Sigmoid colon (tissue), 7 donors: Measurements from ENCODE around the gene PGAM2. TPM values are rescaled to one million over a fixed set of nuclear protein-coding genes. Genes with fewer than 3 reads are reported as not detected.

Experiments used
- DNase-seq: peaks from one replicate; pipeline ENCODE4 v3.0.0-alpha.2; 2019
- H3K27ac ChIP-seq, 4 donors: fragments of 200-600 bp; sonication (generic); one replicate each; pipeline ENCODE4 v1.5.1; 2016 to 2019; ENCODE audit warnings: mild to moderate bottlenecking in 1 of 4
- H3K27me3 ChIP-seq, 3 donors: fragments of 200-600 bp; sonication (generic); one replicate each; pipeline ENCODE4 v1.5.1; 2019; ENCODE audit warnings: mild to moderate bottlenecking in 1 of 3
- H3K36me3 ChIP-seq, 4 donors: fragments of 200-600 bp; sonication (generic); one replicate each; pipeline ENCODE4 v1.5.1; 2016 to 2019
- H3K4me1 ChIP-seq, 4 donors: fragments of 200-600 bp; sonication (generic); one replicate each; pipeline ENCODE4 v1.5.1; 2017 to 2019
- H3K4me3 ChIP-seq, 4 donors: fragments of 200-600 bp; sonication (generic); one replicate each; pipeline ENCODE4 v1.5.1; 2017 to 2019; ENCODE audit warnings: mild to moderate bottlenecking in 2 of 4, moderate library complexity in 1 of 4
- H3K9me3 ChIP-seq, 4 donors: fragments of 200-600 bp in 3 of 4; sonication (generic) in 3 of 4; one replicate each; pipeline versions ENCODE4 v1.5.1 to v1.6.1; 2013 to 2019
- CTCF ChIP-seq, 4 experiments: fragments of 450-650 bp in 3 of 4; fragments of 200-600 bp in 1 of 4; IDR thresholded peaks; one replicate each; pipeline ENCODE4 v1.5.1; 2016 to 2019; ENCODE audit warnings: antibody characterized with exemption in 4 of 4, mild to moderate bottlenecking in 3 of 4, moderate library complexity in 2 of 4
- EP300 ChIP-seq, 4 donors: sonication (generic); formaldehyde crosslinking; IDR thresholded peaks; one replicate each; pipeline ENCODE4 v1.6.1; 2017; ENCODE audit warnings: antibody characterized with exemption in 4 of 4
- POLR2A ChIP-seq, 2 donors: fragments of 450-650 bp; IDR thresholded peaks; one replicate each; pipeline ENCODE4 v1.6.1; 2016; ENCODE audit warnings: antibody characterized with exemption in 2 of 2, mild to moderate bottlenecking in 2 of 2, moderate library complexity in 2 of 2
- POLR2AphosphoS5 ChIP-seq, 4 donors: sonication (generic); formaldehyde crosslinking; IDR thresholded peaks; one replicate each; pipeline ENCODE4 v1.6.1; 2017; ENCODE audit warnings: antibody characterized with exemption in 4 of 4
- WGBS, 2 donors: extraction: QIAGEN DNeasy Blood & Tissue Kit; methylation state at CpG; one replicate each; pipeline ENCODE4 v1.1.7; 2013; 5-methylcytosine and 5-hydroxymethylcytosine counted together
- intact Hi-C: fragments of 100-400 bp; cut with DNase I; formaldehyde crosslinking; loops from one replicate; pipeline ENCODE4 v1.15.1; 2023
- polyA plus RNA-seq, 3 donors: library from polyadenylated mRNA; stranded (reverse); fragments of 200-250 nt; gene quantifications; one replicate each; pipeline ENCODE4 v1.2.3, GENCODE V29; 2013
- total RNA-seq, 4 donors: library from RNA; depleted of rRNA; stranded (reverse); fragments of >200 nt; gene quantifications; one replicate each; pipeline ENCODE4 v1.1.0, GENCODE V29; 2016
- donor health status: healthy with polysubstance abuse.
- donor health status: Bipolar disorder and iron deficiency.
- donor health status: healthy.

Gene PGAM2
- total and polyA plus RNA-seq, 7 donors = 0.71 to 3.0 (median 1.3) TPM; not detected in 1

- TF ChIP-seq EP300 (IDR thresholded peaks at IDR 0.05) (no peak), POLR2AphosphoS5 (IDR thresholded peaks at IDR 0.05) (no peak), POLR2A (IDR thresholded peaks at IDR 0.05) (no peak), CTCF (IDR thresholded peaks at IDR 0.05) (no peak)
- Histone ChIP-seq H3K4me3 (no peak overlapping the region), H3K4me1 (peaks cover 0 to 11% (median 9%) of the 10 kb centered on the region in 4 donors), H3K36me3 (peaks cover 34 to 75% (median 43%) of the 10 kb centered on the region in 4 donors), H3K27ac (no peak overlapping the region), H3K27me3 (no peaks in the 10 kb centered on the region), H3K9me3 (no peaks in the 10 kb centered on the region)
- DNase-seq = peak; percentile 61
- 94 to 96% methylated on average over 21 of the region's 21 CpGs for WGBS, 2 donors
- intact Hi-C loops = no loop called here
Measured at GRCh38 chr7:44060091-44060947, 5.0 kb downstream of the PGAM2 start.

DNA sequence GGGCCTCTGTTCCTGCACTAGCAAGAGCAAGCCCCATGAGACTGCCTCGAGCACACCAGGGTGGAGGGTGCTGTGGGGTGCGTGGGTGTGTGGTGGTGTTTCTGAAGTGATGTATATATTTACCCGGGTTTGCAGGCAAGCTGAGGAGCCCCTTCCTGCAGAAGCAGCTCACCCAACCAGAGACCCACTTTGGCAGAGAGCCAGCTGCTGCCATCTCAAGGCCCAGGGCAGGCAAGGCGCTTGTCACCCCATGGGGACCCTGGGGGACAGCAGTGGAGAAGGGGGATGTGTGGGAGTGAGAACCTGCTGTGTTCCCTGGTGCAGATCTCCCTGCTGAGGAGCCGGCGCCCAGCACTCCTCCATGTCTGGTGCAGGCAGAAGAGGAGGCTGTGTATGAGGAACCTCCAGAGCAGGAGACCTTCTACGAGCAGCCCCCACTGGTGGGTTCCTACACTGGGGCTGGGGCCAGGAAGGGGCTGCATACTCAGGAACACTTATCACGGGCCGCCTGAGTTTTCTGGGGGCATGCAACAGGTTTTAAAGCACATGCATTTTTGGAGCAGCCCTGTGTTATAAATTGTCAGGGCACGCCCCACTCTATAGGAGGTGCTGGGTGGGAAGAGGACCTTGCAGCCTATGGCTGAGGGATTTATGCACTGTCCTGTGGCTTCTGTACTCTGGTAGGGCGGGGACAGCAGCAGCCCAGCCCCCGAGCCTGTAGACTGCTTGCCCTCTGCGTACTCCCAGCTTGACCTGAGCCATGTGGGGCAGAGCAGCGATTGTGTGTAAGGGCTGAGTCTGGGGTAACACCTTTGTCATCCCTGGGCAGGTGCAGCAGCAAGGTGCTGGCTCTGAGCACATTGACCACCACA is 5.9 kb downstream of the PGAM2 start:
- intact Hi-C loops = no loop called here
- peaks cover 40 to 84% (median 48%) of the 10 kb centered on the region in 4 donors for H3K36me3 ChIP-seq
- 75 to 93% methylated on average over 14 of the region's 14 CpGs for WGBS, 2 donors

DNA sequence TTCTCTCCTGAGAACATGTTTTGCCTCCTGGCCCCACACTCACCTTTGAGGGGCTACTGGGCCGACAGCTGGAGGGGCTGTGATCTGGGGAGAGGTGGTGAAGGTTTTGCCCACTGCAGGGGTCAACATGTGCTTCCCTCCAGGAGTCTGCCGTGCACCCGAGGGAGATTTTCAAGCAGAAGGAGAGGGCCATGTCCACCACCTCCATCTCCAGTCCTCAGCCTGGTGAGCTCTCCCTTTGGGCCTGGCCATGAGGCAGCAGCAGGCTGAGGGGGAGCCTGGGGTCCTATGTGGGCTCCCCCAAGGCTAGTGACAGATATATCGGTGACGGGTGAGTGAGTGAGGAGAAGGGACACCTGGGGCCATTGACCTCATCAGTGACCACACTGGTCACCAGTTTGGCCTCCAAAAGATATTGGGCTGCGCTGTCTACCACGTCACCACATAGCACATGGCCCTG is 6.6 kb downstream of the PGAM2 start:
- WGBS, 2 donors = 75 to 92% methylated on average over 7 of the region's 7 CpGs
- Histone ChIP-seq H3K9me3 (no peaks in the 10 kb centered on the region), H3K27ac (no peak overlapping the region), H3K36me3 (peaks cover 40 to 91% (median 53%) of the 10 kb centered on the region in 4 donors), H3K4me3 (no peak overlapping the region), H3K27me3 (no peaks in the 10 kb centered on the region), H3K4me1 (no peaks in the 10 kb centered on the region)
- DNase-seq = peak; percentile 13
- intact Hi-C loops = no loop called here
- no peak for TF ChIP-seq CTCF (IDR thresholded peaks at IDR 0.05)
- no peak for TF ChIP-seq POLR2A (IDR thresholded peaks at IDR 0.05)
- TF ChIP-seq EP300 (IDR thresholded peaks at IDR 0.05) = no peak
- TF ChIP-seq POLR2AphosphoS5 (IDR thresholded peaks at IDR 0.05) = no peak

More for the DNA sequence above, 5.9 kb downstream of the PGAM2 start:
- Histone ChIP-seq H3K4me3 (no peak overlapping the region), H3K4me1 (peaks cover 0 to 2% (median under 1%) of the 10 kb centered on the region in 4 donors), H3K9me3 (no peaks in the 10 kb centered on the region), H3K27ac (no peak overlapping the region), H3K27me3 (no peaks in the 10 kb centered on the region)
- DNase-seq = peak; percentile 65
- TF ChIP-seq EP300 (IDR thresholded peaks at IDR 0.05) (no peak), POLR2AphosphoS5 (IDR thresholded peaks at IDR 0.05) (no peak), POLR2A (IDR thresholded peaks at IDR 0.05) (no peak), CTCF (IDR thresholded peaks at IDR 0.05) (no peak)

- Histone ChIP-seq H3K36me3 (peaks cover 40 to 97% (median 54%) of the 10 kb centered on the region in 4 donors), H3K27ac (no peak overlapping the region), H3K4me3 (no peak overlapping the region), H3K9me3 (no peaks in the 10 kb centered on the region), H3K4me1 (no peaks in the 10 kb centered on the region), H3K27me3 (no peaks in the 10 kb centered on the region)
- peak; percentile 52 for DNase-seq
- intact Hi-C loops = no loop called here
- no peak for TF ChIP-seq POLR2AphosphoS5 (IDR thresholded peaks at IDR 0.05)
- no peak for TF ChIP-seq EP300 (IDR thresholded peaks at IDR 0.05)
- no peak for TF ChIP-seq POLR2A (IDR thresholded peaks at IDR 0.05)
- TF ChIP-seq CTCF (IDR thresholded peaks at IDR 0.05) = no peak
- WGBS, 2 donors = 88 to 89% methylated on average over 30 of the region's 30 CpGs
Measured at GRCh38 chr7:44057849-44058758, 7.3 kb downstream of the PGAM2 start.
